ENCODE measurements around the gene EIF4A3. TPM values are rescaled to one million over a fixed set of nuclear protein-coding genes. Genes with fewer than 3 reads are reported as not detected.

EIF4A3 gene
- total RNA-seq, 1 donor, result 84.6 TPM

- TF ChIP-seq CTCF (IDR thresholded peaks at IDR 0.05; ENCODE audit: insufficient read depth, low read depth, low read length), result no peak
- no peak overlapping the region for H3K4me3 ChIP-seq (ENCODE audit: low read depth, low read length)
- DNase-seq (ENCODE audit: low read depth), result no peak
Observed at GRCh38 chr17:80122026-80122575, 24.8 kb downstream of the EIF4A3 start.

DNA sequence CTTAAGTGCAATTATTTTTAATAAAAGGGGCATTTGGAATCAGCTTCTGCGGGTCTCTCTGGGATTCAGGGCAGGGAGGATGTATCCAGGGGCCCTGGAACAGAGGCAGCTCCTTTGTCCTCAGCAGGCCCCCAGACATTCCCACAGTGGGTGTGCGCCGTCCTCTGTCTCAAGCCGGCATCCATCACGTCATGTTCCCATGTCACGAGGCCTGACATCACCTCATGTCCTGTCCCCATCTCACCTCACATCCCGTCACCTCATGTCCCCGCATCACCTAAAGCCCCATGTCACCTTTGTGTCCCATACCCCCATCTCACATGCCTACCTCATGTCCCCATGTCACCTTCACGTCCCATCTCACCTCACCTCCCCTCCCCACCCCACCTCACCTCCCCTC, 27.1 kb downstream of the EIF4A3 start:
- no peak for TF ChIP-seq CTCF (IDR thresholded peaks at IDR 0.05; ENCODE audit: insufficient read depth, low read depth, low read length)
- DNase-seq (ENCODE audit: low read depth), result no peak
- no peak overlapping the region for H3K4me3 ChIP-seq (ENCODE audit: low read depth, low read length)

- H3K4me3 ChIP-seq (ENCODE audit: low read depth, low read length), result no peak overlapping the region
- no peak for TF ChIP-seq CTCF (IDR thresholded peaks at IDR 0.05; ENCODE audit: insufficient read depth, low read depth, low read length)
- no peak for DNase-seq (ENCODE audit: low read depth)
Observed at GRCh38 chr17:80119271-80119791, 27.6 kb downstream of the EIF4A3 start.

- no peak for TF ChIP-seq CTCF (IDR thresholded peaks at IDR 0.05; ENCODE audit: insufficient read depth, low read depth, low read length)
- DNase-seq (ENCODE audit: low read depth), result no peak
Observed at GRCh38 chr17:80118601-80119270, 28.2 kb downstream of the EIF4A3 start.

DNA sequence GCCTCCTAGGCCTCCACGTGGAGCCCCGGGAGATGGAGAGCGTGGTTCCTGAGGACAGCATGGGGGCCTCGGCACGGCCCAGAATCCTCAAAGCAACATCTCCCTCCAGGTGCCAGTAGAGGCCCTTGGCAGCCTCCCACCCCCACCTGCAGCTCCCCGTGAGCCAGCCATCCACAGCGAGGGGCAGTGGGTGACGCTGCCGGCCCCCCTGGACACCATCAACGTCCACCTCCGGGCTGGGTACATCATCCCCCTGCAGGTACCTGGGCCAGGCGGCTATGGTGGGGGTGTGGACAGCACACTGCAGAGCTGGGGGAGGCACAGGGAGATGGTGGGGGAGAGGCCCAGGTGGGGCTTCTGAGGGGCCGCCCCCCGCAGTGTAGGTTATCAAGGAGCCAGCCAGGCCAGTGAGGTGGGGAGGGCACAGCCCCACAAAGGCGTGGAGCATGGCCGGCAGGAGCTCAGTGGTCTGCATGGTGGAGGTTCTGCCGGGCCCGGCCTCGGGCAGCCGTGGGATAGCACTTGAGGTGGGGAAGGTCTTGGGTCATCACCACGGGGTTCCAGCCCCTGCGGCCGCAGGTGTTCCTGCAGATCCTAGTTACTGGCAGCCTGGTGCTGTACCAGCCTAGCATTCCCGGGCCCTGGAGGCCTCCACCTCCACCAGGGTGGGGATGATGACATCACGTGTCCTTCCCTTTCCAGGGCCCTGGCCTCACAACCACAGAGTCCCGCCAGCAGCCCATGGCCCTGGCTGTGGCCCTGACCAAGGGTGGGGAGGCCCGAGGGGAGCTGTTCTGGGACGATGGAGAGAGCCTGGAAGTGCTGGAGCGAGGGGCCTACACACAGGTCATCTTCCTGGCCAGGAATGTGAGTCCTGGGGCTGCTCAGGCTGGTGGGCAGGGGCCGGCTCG, 29.2 kb downstream of the EIF4A3 start:
- H3K4me3 ChIP-seq (ENCODE audit: low read depth, low read length), result no peak overlapping the region
- no peak for DNase-seq (ENCODE audit: low read depth)
- no peak for TF ChIP-seq CTCF (IDR thresholded peaks at IDR 0.05; ENCODE audit: insufficient read depth, low read depth, low read length)

More at GRCh38 chr17:80118601-80119270, 28.2 kb downstream of the EIF4A3 start:
- H3K4me3 ChIP-seq (ENCODE audit: low read depth, low read length), result no peak overlapping the region

GRCh38 chr17:80116921-80117380, 30.0 kb downstream of the EIF4A3 start:
- no peak for DNase-seq (ENCODE audit: low read depth)
- no peak overlapping the region for H3K4me3 ChIP-seq (ENCODE audit: low read depth, low read length)
- TF ChIP-seq CTCF (IDR thresholded peaks at IDR 0.05; ENCODE audit: insufficient read depth, low read depth, low read length), result no peak

Measured in fibroblast of villous mesenchyme (primary cell).